ENCODE data around the gene C1orf226. TPM values are rescaled to one million over a fixed set of nuclear protein-coding genes. Genes with fewer than 3 reads are reported as not detected.
A peak's percentile ranks its signal among the peaks of the same experiment; 100 is the strongest.

C1orf226 gene
- polyA plus RNA-seq, 1 donor, result 17.1 TPM

DNA sequence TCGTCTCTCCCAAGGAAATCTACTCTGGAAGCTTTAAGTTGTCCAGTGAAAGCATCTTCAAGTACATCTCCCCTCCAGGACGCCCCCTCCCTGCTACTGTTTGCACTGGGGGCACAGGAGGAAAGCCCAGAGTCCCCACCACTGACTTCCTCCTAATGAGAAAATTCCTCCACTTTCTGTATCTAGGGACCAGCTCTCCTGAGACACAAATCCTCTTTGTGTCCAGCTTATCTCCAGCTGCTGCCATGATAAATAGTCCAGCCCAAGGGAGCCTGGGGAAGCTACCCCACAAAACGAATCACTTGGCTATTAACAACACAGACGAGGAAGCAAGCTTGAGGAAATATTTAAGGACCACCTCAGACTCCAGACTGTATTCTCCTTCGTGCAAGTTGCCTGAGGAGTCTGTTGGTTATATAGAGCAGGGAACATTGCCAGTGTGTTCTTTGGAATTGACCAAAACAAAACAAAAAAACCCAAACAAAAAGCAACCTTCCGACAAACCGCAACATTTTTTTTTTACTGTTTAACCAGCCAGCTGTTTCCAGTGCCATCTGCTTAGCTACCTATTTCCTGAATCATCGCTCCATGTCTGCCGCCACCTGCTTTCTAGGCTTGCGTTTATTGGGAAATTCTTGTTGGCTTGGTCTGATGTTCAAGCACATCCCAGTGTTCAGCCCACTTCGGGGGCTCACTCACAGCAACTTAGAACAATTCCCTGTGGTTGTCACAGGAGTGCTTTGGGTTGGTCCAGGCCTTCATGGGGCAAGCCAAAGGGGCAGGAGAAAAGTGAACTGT is 7.7 kb downstream of the C1orf226 start:
- no peak overlapping the region for H3K4me3 ChIP-seq (ENCODE audit: low read length)
- H3K4me1 ChIP-seq (ENCODE audit: control insufficient read depth, insufficient read depth, low read length), result peaks cover 30% of the 10 kb centered on the region
- peak overlapping the region; percentile 54 for H3K27ac ChIP-seq (ENCODE audit: low read length)
- WGBS (ENCODE audit: insufficient coverage, low lambda C conversion rate), result 30% methylated on average over 2 of the region's 11 CpGs
- peak in 1 of 2 donors; percentile 45 for DNase-seq
- H3K36me3 ChIP-seq (ENCODE audit: control insufficient read depth, insufficient read depth, low read length), result peaks cover 1% of the 10 kb centered on the region
- H3K27me3 ChIP-seq (ENCODE audit: control insufficient read depth, insufficient read depth, low read length), result no peaks in the 10 kb centered on the region
- H3K9me3 ChIP-seq (ENCODE audit: control insufficient read depth, low read depth, low read length), result peaks cover 3% of the 10 kb centered on the region

- DNase-seq, result peak; percentile 77 to 85
- WGBS (ENCODE audit: insufficient coverage, low lambda C conversion rate), result no CpG with 5 or more reads among the region's 9 CpGs
These were observed 8.4 kb downstream of the C1orf226 start for GRCh38 chr1:162389971-162390370.

DNA sequence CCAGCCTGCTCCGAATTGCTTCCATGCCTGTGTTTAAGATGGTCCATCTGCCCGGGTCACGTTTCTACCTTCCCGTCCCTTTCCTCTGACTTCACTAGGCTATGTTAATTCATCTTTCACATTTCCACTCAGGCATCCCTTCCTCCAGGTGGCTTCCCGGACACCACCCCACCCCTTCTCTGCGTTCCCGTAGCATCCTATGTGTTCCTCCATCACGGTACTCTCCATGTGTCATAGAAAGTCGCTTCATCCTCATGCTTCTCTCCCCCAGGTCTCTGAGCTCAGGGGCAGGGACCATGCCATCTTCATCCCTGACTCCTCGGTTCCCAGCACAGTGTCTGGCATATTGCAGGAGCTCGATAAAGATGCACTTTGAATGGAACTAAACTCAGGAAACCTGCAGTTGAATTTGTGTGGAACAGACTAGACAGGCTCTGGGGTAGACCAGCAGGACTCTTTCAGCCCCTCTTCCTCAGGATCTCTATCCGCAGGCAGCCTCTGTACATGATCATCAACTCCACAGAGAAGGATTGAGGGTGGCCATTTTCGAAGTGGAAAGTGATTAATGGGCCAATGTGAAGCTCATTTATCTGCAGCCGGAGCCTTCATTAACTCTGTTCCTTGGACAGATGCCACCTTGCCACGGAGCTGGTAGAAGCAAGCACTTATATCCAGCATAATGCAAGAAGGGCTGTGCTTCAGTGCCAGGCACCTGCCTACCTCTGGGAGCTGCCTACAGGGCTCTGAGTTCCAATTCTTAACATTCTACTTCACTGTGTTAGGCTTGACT is 9.1 kb downstream of the C1orf226 start:
- WGBS (ENCODE audit: insufficient coverage, low lambda C conversion rate), result 84% methylated on average over 7 of the region's 15 CpGs
- Histone ChIP-seq H3K27ac (ENCODE audit: low read length) (peak overlapping the region; percentile 30), H3K4me1 (ENCODE audit: control insufficient read depth, insufficient read depth, low read length) (peaks cover 30% of the 10 kb centered on the region), H3K27me3 (ENCODE audit: control insufficient read depth, insufficient read depth, low read length) (no peaks in the 10 kb centered on the region), H3K4me3 (ENCODE audit: low read length) (no peak overlapping the region), H3K36me3 (ENCODE audit: control insufficient read depth, insufficient read depth, low read length) (no peaks in the 10 kb centered on the region), H3K9me3 (ENCODE audit: control insufficient read depth, low read depth, low read length) (peaks cover 3% of the 10 kb centered on the region)
- DNase-seq, result no peak

More at GRCh38 chr1:162389971-162390370, 8.4 kb downstream of the C1orf226 start:
- peaks cover 3% of the 10 kb centered on the region for H3K9me3 ChIP-seq (ENCODE audit: control insufficient read depth, low read depth, low read length)
- peaks cover 30% of the 10 kb centered on the region for H3K4me1 ChIP-seq (ENCODE audit: control insufficient read depth, insufficient read depth, low read length)
- H3K27ac ChIP-seq (ENCODE audit: low read length), result peak overlapping the region; percentile 54
- H3K36me3 ChIP-seq (ENCODE audit: control insufficient read depth, insufficient read depth, low read length), result no peaks in the 10 kb centered on the region
- H3K27me3 ChIP-seq (ENCODE audit: control insufficient read depth, insufficient read depth, low read length), result no peaks in the 10 kb centered on the region
- H3K4me3 ChIP-seq (ENCODE audit: low read length), result no peak overlapping the region

- DNase-seq, result peak in 1 of 2 donors; percentile 63
- Histone ChIP-seq H3K36me3 (ENCODE audit: control insufficient read depth, insufficient read depth, low read length) (no peaks in the 10 kb centered on the region), H3K4me3 (ENCODE audit: low read length) (no peak overlapping the region), H3K4me1 (ENCODE audit: control insufficient read depth, insufficient read depth, low read length) (peaks cover 30% of the 10 kb centered on the region), H3K27me3 (ENCODE audit: control insufficient read depth, insufficient read depth, low read length) (no peaks in the 10 kb centered on the region), H3K27ac (ENCODE audit: low read length) (no peak overlapping the region), H3K9me3 (ENCODE audit: control insufficient read depth, low read depth, low read length) (peaks cover 3% of the 10 kb centered on the region)
- WGBS (ENCODE audit: insufficient coverage, low lambda C conversion rate), result no CpG with 5 or more reads among the region's 4 CpGs
These were observed 10.4 kb downstream of the C1orf226 start for GRCh38 chr1:162391790-162392563.

DNA sequence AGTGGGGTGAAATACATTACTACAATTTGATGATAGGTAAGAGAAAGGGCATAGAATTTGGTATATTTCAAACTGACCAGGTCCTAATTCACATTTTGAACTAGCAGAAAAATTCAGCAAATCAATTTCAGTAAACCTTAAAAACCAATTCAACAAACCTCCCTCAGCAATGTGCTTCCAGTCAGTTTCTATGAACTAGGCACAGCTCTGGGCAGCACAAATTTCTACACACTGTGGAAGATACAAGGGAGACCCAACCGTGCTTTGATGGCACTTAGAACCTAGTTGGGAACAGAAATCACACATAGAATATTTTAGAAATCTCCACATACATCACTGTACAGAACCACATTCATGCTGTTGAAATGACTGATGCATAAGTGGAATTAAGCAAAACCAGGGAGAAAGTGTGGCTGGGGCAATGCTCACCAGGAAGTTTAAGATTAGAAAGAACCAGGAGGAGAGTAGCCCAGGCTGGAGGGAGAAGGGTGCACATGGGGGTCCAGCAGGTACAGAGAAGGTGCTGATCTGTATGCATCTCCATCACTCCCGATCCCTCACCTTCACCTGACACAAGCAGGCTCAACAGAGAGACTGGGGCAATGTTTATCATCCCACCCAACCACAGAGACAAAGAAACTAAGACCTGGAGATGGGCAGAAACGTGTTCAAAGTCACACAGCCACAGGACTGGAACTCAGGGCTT is 14.8 kb downstream of the C1orf226 start:
- no CpG with 5 or more reads among the region's 3 CpGs for WGBS (ENCODE audit: insufficient coverage, low lambda C conversion rate)
- no peak for DNase-seq
- Histone ChIP-seq H3K9me3 (ENCODE audit: control insufficient read depth, low read depth, low read length) (no peaks in the 10 kb centered on the region), H3K27ac (ENCODE audit: low read length) (no peak overlapping the region), H3K4me3 (ENCODE audit: low read length) (no peak overlapping the region), H3K27me3 (ENCODE audit: control insufficient read depth, insufficient read depth, low read length) (peaks cover 3% of the 10 kb centered on the region), H3K36me3 (ENCODE audit: control insufficient read depth, insufficient read depth, low read length) (no peaks in the 10 kb centered on the region), H3K4me1 (ENCODE audit: control insufficient read depth, insufficient read depth, low read length) (peaks cover 6% of the 10 kb centered on the region)

DNA sequence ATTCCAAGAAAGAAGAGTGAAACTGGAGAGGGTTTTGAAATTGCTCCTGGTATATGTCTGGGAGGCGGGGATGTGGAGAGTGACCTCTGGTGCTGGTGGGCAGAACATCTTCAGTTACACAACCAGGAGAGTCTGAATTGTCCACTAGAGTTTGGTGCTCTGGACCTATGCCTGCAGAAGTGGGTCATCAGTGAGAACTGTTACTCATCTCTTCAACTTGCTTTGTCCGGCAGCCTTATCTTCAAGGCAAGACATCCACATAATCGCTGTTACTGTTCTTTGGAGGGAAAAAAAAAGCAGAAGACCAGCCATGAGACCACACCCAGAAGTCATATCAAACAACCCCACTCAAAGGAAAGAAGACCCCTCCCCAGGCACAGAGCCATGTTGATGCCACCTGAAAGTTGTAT is 15.5 kb downstream of the C1orf226 start:
- no CpG with 5 or more reads among the region's 3 CpGs for WGBS (ENCODE audit: insufficient coverage, low lambda C conversion rate)
- no peaks in the 10 kb centered on the region for H3K4me1 ChIP-seq (ENCODE audit: control insufficient read depth, insufficient read depth, low read length)
- no peaks in the 10 kb centered on the region for H3K36me3 ChIP-seq (ENCODE audit: control insufficient read depth, insufficient read depth, low read length)
- H3K27ac ChIP-seq (ENCODE audit: low read length), result no peak overlapping the region
- H3K9me3 ChIP-seq (ENCODE audit: control insufficient read depth, low read depth, low read length), result no peaks in the 10 kb centered on the region
- peaks cover 3% of the 10 kb centered on the region for H3K27me3 ChIP-seq (ENCODE audit: control insufficient read depth, insufficient read depth, low read length)
- DNase-seq, result no peak
- no peak overlapping the region for H3K4me3 ChIP-seq (ENCODE audit: low read length)

DNA sequence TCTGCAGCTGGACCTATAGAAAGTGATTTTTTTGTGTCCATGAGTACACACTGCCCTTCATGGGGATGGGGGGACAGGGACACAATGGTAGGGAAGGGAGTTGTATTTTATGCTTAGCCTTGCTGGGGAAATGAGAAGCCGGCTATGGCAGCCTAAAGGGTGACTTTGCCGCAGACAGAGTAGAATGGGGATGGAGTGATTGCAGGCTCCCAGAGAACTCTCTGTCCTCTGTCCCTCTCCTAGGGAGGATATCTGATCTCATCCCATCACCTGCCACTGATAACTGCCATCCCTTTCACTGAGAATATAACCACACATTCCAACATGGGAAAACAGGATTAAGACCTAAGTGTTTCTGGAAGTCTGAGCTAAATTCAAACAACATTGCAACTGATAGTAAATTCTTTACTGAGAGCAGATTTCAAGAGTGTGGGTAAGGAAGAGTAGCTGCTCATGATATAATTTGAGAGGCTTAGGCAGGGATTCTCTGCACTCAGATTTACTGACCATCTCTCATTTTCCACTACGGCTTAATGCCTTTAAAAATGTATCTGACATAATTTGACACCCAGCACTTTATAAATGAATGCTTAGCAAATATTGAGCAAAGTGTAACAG is 16.5 kb downstream of the C1orf226 start:
- no peaks in the 10 kb centered on the region for H3K4me1 ChIP-seq (ENCODE audit: control insufficient read depth, insufficient read depth, low read length)
- H3K27me3 ChIP-seq (ENCODE audit: control insufficient read depth, insufficient read depth, low read length), result peaks cover 3% of the 10 kb centered on the region
- WGBS (ENCODE audit: insufficient coverage, low lambda C conversion rate), result no CpG with 5 or more reads among the region's 3 CpGs
- no peak overlapping the region for H3K27ac ChIP-seq (ENCODE audit: low read length)
- no peak for DNase-seq
- no peaks in the 10 kb centered on the region for H3K9me3 ChIP-seq (ENCODE audit: control insufficient read depth, low read depth, low read length)
- H3K36me3 ChIP-seq (ENCODE audit: control insufficient read depth, insufficient read depth, low read length), result no peaks in the 10 kb centered on the region
- H3K4me3 ChIP-seq (ENCODE audit: low read length), result no peak overlapping the region

GRCh38 chr1:162398999-162399580 is 17.6 kb downstream of the C1orf226 start:
- H3K27me3 ChIP-seq (ENCODE audit: control insufficient read depth, insufficient read depth, low read length), result peaks cover 3% of the 10 kb centered on the region
- no peaks in the 10 kb centered on the region for H3K4me1 ChIP-seq (ENCODE audit: control insufficient read depth, insufficient read depth, low read length)
- no peaks in the 10 kb centered on the region for H3K9me3 ChIP-seq (ENCODE audit: control insufficient read depth, low read depth, low read length)
- no peak overlapping the region for H3K4me3 ChIP-seq (ENCODE audit: low read length)
- no peak overlapping the region for H3K27ac ChIP-seq (ENCODE audit: low read length)
- no peaks in the 10 kb centered on the region for H3K36me3 ChIP-seq (ENCODE audit: control insufficient read depth, insufficient read depth, low read length)
- WGBS (ENCODE audit: insufficient coverage, low lambda C conversion rate), result no CpG with 5 or more reads among the region's 8 CpGs
- DNase-seq, result no peak

DNA sequence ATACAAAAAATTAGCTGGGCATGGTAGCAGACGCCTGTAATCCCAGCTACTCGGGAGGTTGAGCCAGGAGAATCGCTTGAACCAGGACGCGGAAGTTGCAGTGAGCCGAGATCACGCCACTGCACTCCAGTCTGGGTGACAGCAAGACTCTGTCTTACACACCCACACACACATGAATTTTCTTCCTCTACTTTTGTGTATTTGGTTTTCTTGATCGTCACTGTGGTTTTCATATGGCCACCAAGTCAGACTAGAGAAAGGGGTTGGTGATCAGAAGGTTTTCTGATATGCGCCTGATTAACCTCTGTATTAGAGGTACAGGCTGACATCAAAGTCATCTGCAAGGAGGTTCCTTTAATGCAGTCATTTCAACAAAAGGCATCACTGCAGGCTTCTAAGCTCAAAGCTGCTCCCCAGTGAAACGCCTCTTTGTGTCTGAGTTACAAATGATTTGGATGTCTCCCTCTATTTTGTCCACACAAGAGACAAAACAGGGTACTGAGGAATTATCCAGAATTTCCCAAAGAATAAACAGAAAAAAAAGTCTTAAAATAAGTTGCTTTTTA is 19.3 kb downstream of the C1orf226 start:
- no peaks in the 10 kb centered on the region for H3K9me3 ChIP-seq (ENCODE audit: control insufficient read depth, low read depth, low read length)
- H3K4me1 ChIP-seq (ENCODE audit: control insufficient read depth, insufficient read depth, low read length), result no peaks in the 10 kb centered on the region
- no peak overlapping the region for H3K4me3 ChIP-seq (ENCODE audit: low read length)
- no CpG with 5 or more reads among the region's 10 CpGs for WGBS (ENCODE audit: insufficient coverage, low lambda C conversion rate)
- no peak for DNase-seq
- H3K27me3 ChIP-seq (ENCODE audit: control insufficient read depth, insufficient read depth, low read length), result peaks cover 3% of the 10 kb centered on the region
- H3K36me3 ChIP-seq (ENCODE audit: control insufficient read depth, insufficient read depth, low read length), result no peaks in the 10 kb centered on the region
- H3K27ac ChIP-seq (ENCODE audit: low read length), result no peak overlapping the region
